SU-DHL-6 (cell line): ENCODE data around the gene TBC1D9B.

ENCODE experiments used
- CTCF ChIP-seq: fragments of 200-600 bp; sonication (generic); IDR thresholded peaks from one replicate; pipeline ENCODE4 v1.5.1; 2017; ENCODE audit warnings: antibody characterized with exemption, mild to moderate bottlenecking, low read length, moderate library complexity; ENCODE audit not compliant: insufficient read depth, poor library complexity, severe bottlenecking
- EZH2phosphoT487 ChIP-seq: fragments of 200-600 bp; sonication (generic), shearing (Covaris generic); conservative IDR thresholded peaks from 2 replicates; pipeline ENCODE4 v1.6.1; 2018; ENCODE audit warnings: mild to moderate bottlenecking, antibody characterized with exemption, low read length, moderate library complexity, mixed read lengths

- no peak for TF ChIP-seq CTCF
- no peak for TF ChIP-seq EZH2phosphoT487
Measured at GRCh38 chr5:179830818-179831468, 76.8 kb downstream of the TBC1D9B start.
